ENCODE data around the gene HTRA2.

The HTRA2 gene

GRCh38 chr2:74513605-74514367, 15.9 kb upstream of the HTRA2 start:
- DNase-seq: no peak

GRCh38 chr2:74514368-74515270, 15.1 kb upstream of the HTRA2 start, which contains the start of gene TLX2:
Gene TLX2 (plus strand): TSS chr2:74514450. CDS start chr2:74514807, 357 bp downstream.
- intact Hi-C loops (cut with DNase I): no loop called here

More at GRCh38 chr2:74513605-74514367, 15.9 kb upstream of the HTRA2 start:
- intact Hi-C loops (cut with DNase I): no loop called here

DNA sequence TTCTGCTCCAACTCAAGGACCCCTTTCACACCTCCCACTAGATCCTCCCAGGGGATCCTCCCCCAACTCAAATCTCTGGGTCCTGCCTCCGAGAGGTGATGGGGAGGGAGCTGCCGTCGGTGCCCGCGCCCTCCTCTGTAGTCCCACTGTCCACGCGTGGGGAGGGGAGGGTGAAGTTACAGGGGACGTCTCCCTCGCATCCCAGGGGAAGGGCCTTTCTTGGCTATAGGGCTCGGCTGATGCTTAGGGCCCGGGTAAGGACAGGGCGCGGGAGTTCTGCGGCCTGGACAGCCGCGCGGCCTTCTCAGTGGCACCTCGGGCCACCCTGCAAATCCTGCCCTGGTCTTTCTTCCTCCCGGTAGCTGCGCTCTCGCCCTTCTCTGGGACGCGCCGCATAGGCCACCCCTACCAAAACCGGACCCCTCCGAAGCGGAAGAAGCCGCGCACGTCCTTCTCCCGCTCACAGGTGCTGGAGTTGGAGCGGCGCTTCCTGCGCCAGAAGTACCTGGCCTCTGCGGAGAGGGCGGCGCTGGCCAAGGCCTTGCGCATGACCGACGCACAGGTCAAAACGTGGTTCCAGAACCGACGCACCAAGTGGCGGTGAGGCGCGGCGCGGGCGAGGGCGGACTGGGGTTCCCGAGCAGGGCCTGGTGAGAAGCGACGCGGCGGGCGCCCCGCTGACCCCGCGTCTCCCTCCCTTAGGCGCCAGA, 14.3 kb upstream of the HTRA2 start:
- intact Hi-C loops (cut with DNase I): no loop called here

More at GRCh38 chr2:74514368-74515270, 15.1 kb upstream of the HTRA2 start, which contains the start of gene TLX2:
- DNase-seq: no peak

DNA sequence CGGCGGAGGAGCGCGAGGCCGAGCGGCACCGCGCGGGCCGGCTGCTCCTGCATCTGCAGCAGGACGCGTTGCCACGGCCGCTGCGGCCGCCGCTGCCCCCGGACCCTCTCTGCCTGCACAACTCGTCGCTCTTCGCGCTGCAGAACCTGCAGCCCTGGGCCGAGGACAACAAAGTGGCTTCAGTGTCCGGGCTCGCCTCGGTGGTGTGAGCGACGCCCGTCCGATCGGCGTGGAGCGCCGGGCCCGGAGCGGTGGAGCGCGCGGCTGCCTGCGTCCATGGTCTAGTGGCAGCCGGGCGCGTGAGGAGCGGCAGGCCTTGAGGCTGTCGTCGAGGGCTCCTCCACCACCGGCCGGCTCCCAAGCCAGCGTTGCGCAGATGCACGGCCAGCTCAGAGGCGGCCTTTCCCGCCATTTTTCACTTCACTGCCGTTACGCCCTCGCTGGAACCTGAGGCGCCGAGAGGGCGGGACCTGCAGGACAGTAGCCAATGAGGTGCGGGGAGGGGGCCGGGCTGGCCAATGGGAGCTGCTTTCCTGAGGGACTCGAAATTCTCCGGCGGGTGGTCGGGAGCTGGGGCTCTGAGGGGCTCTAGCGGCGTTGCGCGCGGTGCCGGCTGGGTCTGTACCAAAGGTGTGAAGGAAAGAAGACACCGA, 13.6 kb upstream of the HTRA2 start:
- intact Hi-C loops (cut with DNase I): no loop called here
- peak in 41 of 42 donors; percentile 27 to 78 (median 62) for DNase-seq

More for the DNA sequence above, 14.3 kb upstream of the HTRA2 start:
- DNase-seq: no peak

- no peak for DNase-seq
- intact Hi-C loops (cut with DNase I): no loop called here
Observed at GRCh38 chr2:74516650-74517049, 13.1 kb upstream of the HTRA2 start.

GRCh38 chr2:74522516-74522915, 7.2 kb upstream of the HTRA2 start:
- intact Hi-C loops (cut with DNase I): no loop called here
- DNase-seq: no peak

DNA sequence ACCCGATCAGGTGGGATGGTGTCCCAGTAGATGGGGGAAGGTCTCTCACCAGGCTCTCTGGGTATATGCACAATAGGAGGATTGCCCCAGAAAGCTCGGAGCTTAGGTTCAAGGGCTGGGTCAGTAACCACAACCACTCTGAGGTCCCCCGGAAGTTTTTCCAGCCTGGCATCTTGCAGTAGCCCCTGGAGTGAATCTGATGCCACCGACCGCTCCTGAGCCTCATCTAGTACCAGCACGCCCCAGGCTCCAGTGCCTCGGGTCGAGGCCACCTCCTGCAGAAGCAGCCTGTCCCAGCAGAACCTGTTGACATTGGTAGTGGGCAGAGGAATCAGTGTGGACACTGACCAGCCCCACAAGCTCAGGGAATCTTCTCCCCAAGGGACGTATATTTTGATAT, 5.7 kb upstream of the HTRA2 start:
- intact Hi-C loops (cut with DNase I): no loop called here
- DNase-seq: peak in 1 of 42 donors; percentile 24

DNA sequence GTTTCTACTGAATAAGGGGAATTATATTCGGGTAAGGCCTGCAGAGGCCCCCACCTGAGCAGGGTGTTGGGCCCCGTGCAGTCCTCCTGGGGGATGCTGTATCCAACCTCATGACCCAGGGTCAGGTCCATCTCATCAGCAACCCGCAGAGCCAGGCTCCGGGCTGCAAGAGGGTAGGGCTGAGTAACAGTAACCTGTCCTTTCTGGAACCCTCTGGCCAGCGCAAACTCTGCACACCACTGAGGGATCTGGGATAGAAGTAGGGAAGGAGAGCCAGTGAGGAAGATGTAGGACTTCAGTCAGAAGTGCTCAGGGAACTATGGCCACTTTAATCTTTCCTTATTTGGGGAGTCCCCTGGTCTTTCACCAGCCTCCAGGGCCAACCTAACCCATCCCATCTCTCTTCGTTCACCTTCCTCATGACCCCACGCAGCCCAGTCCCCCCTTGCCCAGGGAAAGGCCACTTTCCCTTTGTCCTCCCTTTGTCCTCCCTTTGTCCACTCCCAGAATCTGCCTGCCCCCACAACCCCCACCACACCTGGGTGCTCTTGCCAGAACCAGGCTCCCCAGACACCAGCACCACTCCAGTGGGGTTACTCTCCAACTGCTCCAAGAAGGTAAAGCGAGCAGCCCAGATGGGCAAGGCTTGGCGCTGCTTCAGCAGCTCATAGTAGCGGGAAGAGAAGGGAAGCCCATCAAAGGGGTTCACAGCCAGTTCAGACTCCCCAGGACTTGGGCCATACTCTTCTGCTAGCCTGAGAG, 4.6 kb upstream of the HTRA2 start:
- intact Hi-C loops (cut with DNase I): no loop called here
- DNase-seq: peak in 1 of 42 donors; percentile 12

GRCh38 chr2:74525717-74526648, 3.8 kb upstream of the HTRA2 start, which contains the start of gene DQX1:
Gene DQX1 (minus strand): TSS chr2:74526231. CDS start chr2:74525729, 502 bp downstream.
- peak in 20 of 42 donors; percentile 7 to 67 (median 36) for DNase-seq
- intact Hi-C loops (cut with DNase I): no loop called here

GRCh38 chr2:74526649-74527230, 3.0 kb upstream of the HTRA2 start:
- DNase-seq: peak in 1 of 42 donors; percentile 13
- intact Hi-C loops (cut with DNase I): no loop called here

DNA sequence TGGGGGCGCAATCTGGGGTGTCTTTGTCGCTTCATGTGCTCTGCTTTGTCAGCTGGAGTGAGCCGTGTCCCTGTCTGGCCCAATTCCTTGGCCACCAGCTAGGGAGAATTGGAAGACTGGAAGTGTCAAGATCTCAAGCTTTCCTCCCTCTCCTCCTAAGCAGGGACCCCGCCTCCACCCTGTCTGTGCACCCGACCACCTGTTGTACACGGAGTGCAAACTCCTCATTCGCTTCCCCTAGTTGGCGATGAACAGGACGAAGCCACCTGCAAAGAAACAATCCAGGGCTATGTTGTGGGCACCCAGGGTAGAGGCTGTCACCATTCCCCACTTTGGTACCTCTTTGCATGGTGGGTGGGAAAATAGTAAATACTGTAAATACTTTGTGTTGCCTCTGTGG, 2.0 kb upstream of the HTRA2 start:
- DNase-seq: no peak
- intact Hi-C loops (cut with DNase I): loop anchor here (2.0 kb wide), 1 partner anchor 21 kb away; the partner anchor contains the start of gene PCGF1

GRCh38 chr2:74528600-74529356, 955 bp upstream of the HTRA2 start:
- intact Hi-C loops (cut with DNase I): loop anchor here (1.0 to 2.0 kb wide), 2 partner anchors 22 to 46 kb away; partner anchors contain the start of genes CCDC142 and PCGF1
- peak in 1 of 42 donors; percentile 37 for DNase-seq

GRCh38 chr2:74530239-74531187, 780 bp downstream of the HTRA2 start:
- intact Hi-C loops (cut with DNase I): no loop called here
- peak in 27 of 42 donors; percentile 10 to 59 (median 35) for DNase-seq

GRCh38 chr2:74531666-74532065, 1.9 kb downstream of the HTRA2 start:
- DNase-seq: no peak
- intact Hi-C loops (cut with DNase I): no loop called here

Measured in head of caudate nucleus (tissue), 42 donors.